KMS-11 (cell line): ENCODE data around the gene CELF2.

Experiments used
- H2AFZ ChIP-seq: fragments of 200-600 bp; sonication (generic); 2 replicates; pipeline ENCODE4 v1.6.1; 2016; ENCODE audit warnings: antibody characterized with exemption, mixed run types, low read depth
- H3K27ac ChIP-seq: fragments of 200-600 bp; sonication (generic); 2 replicates; pipeline ENCODE4 v1.6.1; 2016; ENCODE audit warnings: mild to moderate bottlenecking, mixed run types
- H3K27me3 ChIP-seq: fragments of 200-600 bp; sonication (generic); 2 replicates; pipeline ENCODE4 v1.6.1; 2017; ENCODE audit warnings: mild to moderate bottlenecking, low read depth, mixed run types, moderate library complexity; ENCODE audit not compliant: insufficient read depth
- H3K36me3 ChIP-seq: fragments of 200-600 bp; sonication (generic); 2 replicates; pipeline ENCODE4 v1.6.1; 2017; ENCODE audit warnings: mild to moderate bottlenecking, mixed run types; ENCODE audit not compliant: insufficient read depth
- H3K4me1 ChIP-seq: fragments of 200-600 bp; sonication (generic); 2 replicates; pipeline ENCODE4 v1.6.1; 2016; ENCODE audit warnings: mild to moderate bottlenecking, low read depth, mixed run types; ENCODE audit not compliant: poor library complexity, severe bottlenecking
- H3K4me2 ChIP-seq: fragments of 200-600 bp; sonication (generic); 2 replicates; pipeline ENCODE4 v1.7.0; 2016; ENCODE audit warnings: mild to moderate bottlenecking, mixed run types
- H3K4me3 ChIP-seq: fragments of 200-600 bp; sonication (generic); IDR thresholded peaks from 2 replicates; pipeline ENCODE4 v1.6.1; 2017; ENCODE audit warnings: low read depth, low read length, mixed read lengths; ENCODE audit not compliant: insufficient read depth
- H3K79me2 ChIP-seq: fragments of 200-600 bp; sonication (generic); 2 replicates; pipeline ENCODE4 v1.6.1; 2016; ENCODE audit warnings: low read depth, mixed run types; ENCODE audit not compliant: insufficient read depth
- H3K9ac ChIP-seq: fragments of 200-600 bp; sonication (generic); 2 replicates; pipeline ENCODE4 v1.6.1; 2016; ENCODE audit warnings: mild to moderate bottlenecking, mixed run types
- H4K20me1 ChIP-seq: fragments of 200-600 bp; sonication (generic); 2 replicates; pipeline ENCODE4 v1.6.1; 2016; ENCODE audit warnings: mild to moderate bottlenecking, mixed run types; ENCODE audit not compliant: insufficient read depth
- CTCF ChIP-seq: fragments of 200-600 bp; sonication (generic); conservative IDR thresholded peaks from 2 replicates; pipeline ENCODE4 v1.6.1; 2017; ENCODE audit warnings: low read depth, mild to moderate bottlenecking, antibody characterized with exemption, low read length, moderate library complexity, mixed read lengths

Gene CELF2

GRCh38 chr10:11035301-11035991, 17.8 kb downstream of the CELF2 start:
- H3K4me3 ChIP-seq, result no peak overlapping the region
- H2AFZ ChIP-seq, result no peak overlapping the region
- no peaks in the 10 kb centered on the region for H3K36me3 ChIP-seq
- no peak overlapping the region for H3K9ac ChIP-seq
- H4K20me1 ChIP-seq, result no peaks in the 10 kb centered on the region
- peaks cover 4% of the 10 kb centered on the region for H3K4me1 ChIP-seq
- H3K27ac ChIP-seq, result no peak overlapping the region
- H3K4me2 ChIP-seq, result no peak overlapping the region
- H3K27me3 ChIP-seq, result no peaks in the 10 kb centered on the region
- no peaks in the 10 kb centered on the region for H3K79me2 ChIP-seq
- no peak for TF ChIP-seq CTCF

GRCh38 chr10:11036424-11037011, 18.8 kb downstream of the CELF2 start:
- Histone ChIP-seq H3K9ac (no peak overlapping the region), H3K27me3 (no peaks in the 10 kb centered on the region), H3K36me3 (no peaks in the 10 kb centered on the region), H3K79me2 (no peaks in the 10 kb centered on the region), H3K4me3 (no peak overlapping the region), H4K20me1 (no peaks in the 10 kb centered on the region), H2AFZ (no peak overlapping the region), H3K4me2 (no peak overlapping the region), H3K27ac (no peak overlapping the region), H3K4me1 (no peaks in the 10 kb centered on the region)
- TF ChIP-seq CTCF, result peak; percentile 73

DNA sequence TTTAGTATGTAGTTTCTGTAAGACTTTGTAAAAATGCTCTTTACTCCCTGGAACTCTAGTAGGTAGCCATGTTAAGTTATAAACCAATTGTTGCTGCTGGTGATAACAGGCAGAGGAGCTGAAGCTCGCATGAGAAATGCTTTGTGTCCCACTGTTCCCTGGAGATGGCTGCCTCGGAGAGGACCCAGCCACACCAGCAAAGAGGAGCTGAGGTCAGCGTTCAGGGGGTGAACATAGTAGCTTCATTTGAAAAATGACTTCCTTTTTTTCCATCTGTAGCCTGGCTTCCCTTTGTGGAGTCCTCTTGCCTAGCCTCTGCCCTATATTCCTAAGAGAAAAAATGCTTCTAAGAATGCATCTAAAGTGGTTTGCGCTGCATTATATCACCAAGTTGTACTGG, 20.3 kb downstream of the CELF2 start:
- H3K4me3 ChIP-seq, result no peak overlapping the region
- H3K27me3 ChIP-seq, result no peaks in the 10 kb centered on the region
- H3K27ac ChIP-seq, result no peak overlapping the region
- H2AFZ ChIP-seq, result no peak overlapping the region
- no peak overlapping the region for H3K9ac ChIP-seq
- no peaks in the 10 kb centered on the region for H3K36me3 ChIP-seq
- H3K4me2 ChIP-seq, result no peak overlapping the region
- no peak for TF ChIP-seq CTCF
- no peaks in the 10 kb centered on the region for H4K20me1 ChIP-seq
- no peaks in the 10 kb centered on the region for H3K79me2 ChIP-seq
- H3K4me1 ChIP-seq, result no peaks in the 10 kb centered on the region

DNA sequence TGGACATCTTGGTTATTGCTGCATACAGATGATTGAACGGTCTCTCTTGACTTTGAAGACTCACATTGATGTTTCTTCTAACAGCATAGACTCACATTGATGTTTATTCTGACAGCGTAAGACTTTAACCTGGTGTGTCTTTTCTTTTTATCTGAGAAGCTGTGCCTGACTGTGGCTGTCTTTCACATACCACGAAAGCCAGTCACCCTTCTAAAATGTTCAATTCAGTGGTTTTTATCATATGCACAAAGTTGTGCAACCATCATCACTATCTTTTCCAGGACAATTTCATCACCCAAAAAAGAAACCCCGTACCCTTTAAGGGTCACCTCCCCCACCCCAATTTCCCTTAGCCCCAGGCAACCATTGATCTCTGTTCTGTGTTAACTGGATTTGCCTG, 24.7 kb downstream of the CELF2 start:
- Histone ChIP-seq H3K79me2 (no peaks in the 10 kb centered on the region), H3K27me3 (no peaks in the 10 kb centered on the region), H4K20me1 (no peaks in the 10 kb centered on the region), H3K27ac (no peak overlapping the region), H2AFZ (no peak overlapping the region), H3K9ac (no peak overlapping the region), H3K4me3 (no peak overlapping the region), H3K4me1 (no peaks in the 10 kb centered on the region), H3K36me3 (no peaks in the 10 kb centered on the region), H3K4me2 (no peak overlapping the region)
- no peak for TF ChIP-seq CTCF
